B cell (primary cell): Measurements from ENCODE around the gene AMIGO1.

Experiments
- CTCF ChIP-seq: fragments of 200-600 bp; IDR thresholded peaks from one replicate; pipeline ENCODE4 v1.8.0; 2022; ENCODE audit warnings: antibody characterized with exemption, mild to moderate bottlenecking
- EZH2 ChIP-seq: IDR thresholded peaks from 2 replicates; pipeline ENCODE4 v1.6.1; 2012; ENCODE audit warnings: borderline replicate concordance, low read depth, mild to moderate bottlenecking, moderate library complexity, low read length; ENCODE audit not compliant: insufficient read depth, poor library complexity, severe bottlenecking

GRCh38 chr1:109499081-109499480, 10.4 kb downstream of the AMIGO1 start:
- no peak for TF ChIP-seq EZH2
- no peak for TF ChIP-seq CTCF
